GM23338 (cell line): ENCODE data around the gene ZNF592. TPM values are rescaled to one million over a fixed set of nuclear protein-coding genes. Genes with fewer than 3 reads are reported as not detected.

Experiments used
- ATAC-seq: fragments of 200-7000 bp; cut with Tn5 transposase; 3 replicates; pipeline ENCODE4 v1.9.1; 2020
- DNase-seq: peaks from one replicate; pipeline ENCODE4 v3.0.0-alpha.2; 2015; ENCODE audit warnings: low spot score
- H2AFZ ChIP-seq: fragments of 200-600 bp; sonication (generic); 2 replicates; pipeline ENCODE4 v1.8.0; 2016; ENCODE audit warnings: antibody characterized with exemption, mild to moderate bottlenecking, moderate library complexity
- H3F3A ChIP-seq: fragments of 200-600 bp; sonication (generic); replicated peaks from 2 replicates; pipeline ENCODE4 v1.8.0; 2017; ENCODE audit warnings: antibody characterized with exemption, mixed run types, low read depth
- H3K27ac ChIP-seq: fragments of 200-600 bp; sonication (generic); 2 replicates; pipeline ENCODE4 v1.6.1; 2016; ENCODE audit warnings: low read depth
- H3K27me3 ChIP-seq: fragments of 200-600 bp; sonication (generic); 2 replicates; pipeline ENCODE4 v1.8.0; 2016; ENCODE audit warnings: mild to moderate bottlenecking, mixed run types, moderate library complexity; ENCODE audit not compliant: insufficient read depth
- H3K36me3 ChIP-seq: fragments of 200-600 bp; sonication (generic); 2 replicates; pipeline ENCODE4 v1.8.0; 2016; ENCODE audit warnings: mild to moderate bottlenecking; ENCODE audit not compliant: insufficient read depth
- H3K4me1 ChIP-seq: fragments of 200-600 bp; sonication (generic); 2 replicates; pipeline ENCODE4 v1.8.0; 2016; ENCODE audit warnings: mild to moderate bottlenecking, moderate library complexity; ENCODE audit not compliant: insufficient read depth
- H3K4me2 ChIP-seq: fragments of 200-600 bp; sonication (generic); 2 replicates; pipeline ENCODE4 v1.7.1; 2017; ENCODE audit warnings: mixed run types
- H3K4me3 ChIP-seq: fragments of 200-600 bp; sonication (generic); 2 replicates; pipeline ENCODE4 v1.6.1; 2016; ENCODE audit warnings: mixed run types
- H3K79me2 ChIP-seq: fragments of 200-600 bp; sonication (generic); replicated peaks from 2 replicates; pipeline ENCODE4 v1.8.0; 2017; ENCODE audit warnings: mild to moderate bottlenecking; ENCODE audit not compliant: insufficient read depth
- H3K9me2 ChIP-seq: fragments of 200-600 bp; sonication (generic); 2 replicates; pipeline ENCODE4 v1.8.0; 2017; ENCODE audit not compliant: insufficient read depth
- H4K20me1 ChIP-seq: fragments of 200-600 bp; sonication (generic); replicated peaks from 2 replicates; pipeline ENCODE4 v1.8.0; 2017; ENCODE audit warnings: mild to moderate bottlenecking; ENCODE audit not compliant: insufficient read depth
- H3K27ac Mint-ChIP-seq: 2 replicates; pipeline ENCODE4 v1.8.0; 2020; ENCODE audit warnings: inconsistent platforms, mild to moderate bottlenecking, moderate library complexity, mixed read lengths
- H3K27me3 Mint-ChIP-seq: 3 replicates; pipeline ENCODE4 v1.8.0; 2022; ENCODE audit warnings: low read depth, mild to moderate bottlenecking, moderate library complexity, mixed read lengths, inconsistent platforms; ENCODE audit not compliant: insufficient read depth, poor library complexity
- H3K36me3 Mint-ChIP-seq: 3 replicates; pipeline ENCODE4 v1.8.0; 2021; ENCODE audit warnings: low read depth, mild to moderate bottlenecking, inconsistent platforms, moderate library complexity, mixed read lengths
- H3K4me1 Mint-ChIP-seq: 3 replicates; pipeline ENCODE4 v1.8.0; 2020; ENCODE audit warnings: mild to moderate bottlenecking, inconsistent platforms, mixed read lengths
- H3K4me3 Mint-ChIP-seq: 3 replicates; pipeline ENCODE4 v1.8.0; 2021; ENCODE audit warnings: moderate library complexity, mild to moderate bottlenecking, inconsistent platforms, mixed read lengths
- H3K9me3 Mint-ChIP-seq: 3 replicates; pipeline ENCODE4 v1.8.0; 2020; ENCODE audit warnings: moderate library complexity, mild to moderate bottlenecking, inconsistent platforms, mixed read lengths
- CREB1 ChIP-seq: fragments of 250-450 bp; sonication (Bioruptor Pico); IDR thresholded peaks from 2 replicates; pipeline ENCODE4 v1.5.0; 2020; ENCODE audit warnings: low read depth, mild to moderate bottlenecking, moderate library complexity
- CTCF ChIP-seq, 2 experiments: fragments of 200-600 bp in 1 of 2; sonication (generic) in 1 of 2; conservative IDR thresholded peaks; 2 replicates each; pipeline versions ENCODE4 v1.5.1 to v1.6.1; 2016 to 2017; ENCODE audit warnings: antibody characterized with exemption in 2 of 2, low read depth in 2 of 2, mild to moderate bottlenecking in 2 of 2, moderate library complexity in 1 of 2
- ETS1 ChIP-seq: IDR thresholded peaks from 2 replicates; pipeline ENCODE4 v1.6.1; 2016; ENCODE audit warnings: antibody characterized with exemption
- EZH2 ChIP-seq: fragments of 200-600 bp; sonication (generic); IDR thresholded peaks from one replicate; pipeline ENCODE4 v1.8.0; 2017; ENCODE audit warnings: antibody characterized with exemption, mild to moderate bottlenecking, low read depth; ENCODE audit not compliant: unreplicated experiment
- EZH2phosphoT487 ChIP-seq: fragments of 200-600 bp; sonication (generic); IDR thresholded peaks from one replicate; pipeline ENCODE4 v1.8.1; 2018; ENCODE audit warnings: antibody characterized with exemption; ENCODE audit not compliant: unreplicated experiment
- JUNB ChIP-seq: IDR thresholded peaks from one replicate; pipeline ENCODE4 v1.6.1; 2016; ENCODE audit warnings: antibody characterized with exemption; ENCODE audit not compliant: unreplicated experiment
- NANOG ChIP-seq: IDR thresholded peaks from 2 replicates; pipeline ENCODE4 v1.6.1; 2016; ENCODE audit warnings: antibody characterized with exemption, borderline replicate concordance
- POLR2AphosphoS5 ChIP-seq: IDR thresholded peaks from 2 replicates; pipeline ENCODE4 v1.6.1; 2016; ENCODE audit warnings: antibody characterized with exemption, low read depth
- REST ChIP-seq: IDR thresholded peaks from one replicate; pipeline ENCODE4 v1.6.1; 2018; ENCODE audit warnings: antibody characterized with exemption; ENCODE audit not compliant: unreplicated experiment
- STAT1 ChIP-seq: IDR thresholded peaks from one replicate; pipeline ENCODE4 v1.6.1; 2016; ENCODE audit warnings: antibody characterized with exemption; ENCODE audit not compliant: unreplicated experiment
- ZNF114 ChIP-seq: fragments of 250-450 bp; sonication (Bioruptor Pico); IDR thresholded peaks from 2 replicates; pipeline ENCODE4 v1.5.0; 2020; ENCODE audit warnings: mild to moderate bottlenecking, moderate library complexity
- ZNF331 ChIP-seq: fragments of 250-450 bp; sonication (Bioruptor Pico); IDR thresholded peaks from 2 replicates; pipeline ENCODE4 v1.5.0; 2020; ENCODE audit warnings: low read depth, mild to moderate bottlenecking, moderate library complexity
- ZNF462 ChIP-seq: fragments of 250-450 bp; sonication (Bioruptor Pico); IDR thresholded peaks from 2 replicates; pipeline ENCODE4 v1.5.0; 2020; ENCODE audit warnings: mild to moderate bottlenecking, moderate library complexity
- polyA plus RNA-seq: library from polyadenylated mRNA; unstranded; fragments of >200 nt; fragmentation: Nextera tagmentation; extraction: Ambion mirVana; gene quantifications from 2 replicates; pipeline ENCODE4 v1.2.1, GENCODE V29; 2016
- total RNA-seq: library from RNA; depleted of rRNA; stranded (reverse); fragments of >200 nt; shearing (Covaris generic); gene quantifications from 2 replicates; pipeline ENCODE4 v1.2.3, GENCODE V29; 2014

ZNF592 gene
- total and polyA plus RNA-seq, 2 experiments from 2014 or later, result 4.4 to 21.4 TPM

- H3F3A ChIP-seq, result no peaks in the 10 kb centered on the region
- no peaks in the 10 kb centered on the region for H3K4me1 ChIP-seq
- H3K36me3 Mint-ChIP-seq, result peaks cover 6% of the 10 kb centered on the region
- H3K27me3 Mint-ChIP-seq, result peaks cover 13% of the 10 kb centered on the region
- H3K27ac Mint-ChIP-seq, result peak overlapping the region; percentile 32; the same call in 1 of the 2 replicates
- DNase-seq, result no peak
- H3K27ac ChIP-seq, result no peak overlapping the region
- H3K4me1 Mint-ChIP-seq, result peaks cover 6% of the 10 kb centered on the region
- no peaks in the 10 kb centered on the region for H3K79me2 ChIP-seq
- no peak overlapping the region for H3K4me3 ChIP-seq
- H4K20me1 ChIP-seq, result peaks cover 3% of the 10 kb centered on the region; the same call in 1 of the 2 replicates
- 0 out of 2 replicates have a peak, but pooled peaks cover 4% of the 10 kb centered on the region for H3K9me2 ChIP-seq
- H2AFZ ChIP-seq, result no peak overlapping the region
- peaks cover 3% of the 10 kb centered on the region; the same call in 2 of the 3 replicates for H3K9me3 Mint-ChIP-seq
- H3K27me3 ChIP-seq, result no peaks in the 10 kb centered on the region
- no peak for TF ChIP-seq ZNF462 (CRISPR knock-in tag)
- TF ChIP-seq ZNF114 (CRISPR knock-in tag), result no peak
- TF ChIP-seq POLR2AphosphoS5, result no peak
- no peak for TF ChIP-seq NANOG
- TF ChIP-seq STAT1, result no peak
- no peak for TF ChIP-seq CTCF (conservative IDR thresholded peaks at IDR 0.05; ENCODE audit: low read depth in 2 of 2)
- no peak for TF ChIP-seq EZH2
- no peak for TF ChIP-seq ZNF331 (CRISPR knock-in tag)
- TF ChIP-seq REST, result no peak
- no peak for TF ChIP-seq JUNB
- no peak for TF ChIP-seq CREB1 (CRISPR knock-in tag)
- TF ChIP-seq EZH2phosphoT487, result no peak
- no peak for TF ChIP-seq ETS1
- H3K36me3 ChIP-seq, result no peaks in the 10 kb centered on the region
- no peak overlapping the region for H3K4me3 Mint-ChIP-seq
- no peak overlapping the region for H3K4me2 ChIP-seq
- no peak for ATAC-seq
Measured at GRCh38 chr15:84840741-84841429, 92.5 kb downstream of the ZNF592 start.
